K562 (cell line): ENCODE data around the gene VKORC1. TPM values are rescaled to one million over a fixed set of nuclear protein-coding genes. Genes with fewer than 3 reads are reported as not detected.

ENCODE experiments used
- C11orf30 ChIP-seq: fragments of 450-650 bp; IDR thresholded peaks from 2 replicates; pipeline ENCODE4 v1.6.1; 2016; ENCODE audit warnings: low read depth, mild to moderate bottlenecking
- ELF4 ChIP-seq: fragments of 450-650 bp; formaldehyde crosslinking; IDR thresholded peaks from 2 replicates; pipeline ENCODE4 v1.4.0; 2022; ENCODE audit warnings: missing genetic modification characterization
- HIVEP1 ChIP-seq: fragments of 250-450 bp; sonication (Bioruptor Pico); IDR thresholded peaks from 2 replicates; pipeline ENCODE4 v1.4.0; 2020; ENCODE audit warnings: mild to moderate bottlenecking
- MAFF ChIP-seq: IDR thresholded peaks from 2 replicates; pipeline ENCODE4 v1.6.1; 2012; ENCODE audit warnings: low read length, improper control_type of control experiment
- NONO ChIP-seq, 2 experiments: fragments of 200-400 bp in 1 of 2; fragments of 450-650 bp in 1 of 2; formaldehyde crosslinking in 1 of 2; IDR thresholded peaks; 2 replicates each; pipeline ENCODE4 v1.6.1; 2017; ENCODE audit warnings: low read depth in 2 of 2, mild to moderate bottlenecking in 2 of 2, moderate library complexity in 2 of 2, low read length in 1 of 2
- NR2C1 ChIP-seq, 2 experiments: fragments of 450-650 bp; IDR thresholded peaks; 2 replicates each; pipeline ENCODE4 v1.6.1; 2017; ENCODE audit warnings: mild to moderate bottlenecking in 2 of 2, antibody characterized with exemption in 1 of 2, inconsistent platforms in 1 of 2, missing compliant biosample characterization in 1 of 2, missing genetic modification characterization in 1 of 2
- NR3C1 ChIP-seq: sonication (generic); formaldehyde crosslinking; IDR thresholded peaks from 2 replicates; pipeline ENCODE4 v1.8.1; 2022; ENCODE audit warnings: missing genetic modification reagents
- RBFOX2 ChIP-seq: fragments of 200-400 bp; formaldehyde crosslinking; IDR thresholded peaks from 2 replicates; pipeline ENCODE4 v1.6.1; 2017; ENCODE audit warnings: low read depth, mild to moderate bottlenecking, low read length, moderate library complexity
- SAFB ChIP-seq: fragments of 200-400 bp; formaldehyde crosslinking; IDR thresholded peaks from 2 replicates; pipeline ENCODE4 v1.6.1; 2017; ENCODE audit warnings: low read depth, low read length, borderline replicate concordance
- SRSF9 ChIP-seq: fragments of 200-400 bp; formaldehyde crosslinking; IDR thresholded peaks from 2 replicates; pipeline ENCODE4 v1.6.1; 2017; ENCODE audit warnings: low read depth, low read length, borderline replicate concordance
- TCF3 ChIP-seq: sonication (generic); formaldehyde crosslinking; IDR thresholded peaks from 2 replicates; pipeline ENCODE4 v1.4.0; 2020; ENCODE audit warnings: mild to moderate bottlenecking, missing genetic modification reagents
- TSHZ1 ChIP-seq: fragments of 250-450 bp; sonication (Bioruptor Pico); IDR thresholded peaks from 2 replicates; pipeline ENCODE4 v1.4.0; 2020; ENCODE audit warnings: mild to moderate bottlenecking, moderate library complexity
- WHSC1 ChIP-seq: IDR thresholded peaks from one replicate; pipeline ENCODE4 v1.6.1; 2012; ENCODE audit warnings: low read length, control low read depth, inconsistent platforms
- YY1 ChIP-seq, 3 experiments: IDR thresholded peaks; 2 replicates each; pipeline ENCODE4 v1.6.1; 2011; ENCODE audit warnings: low read length in 2 of 3, mild to moderate bottlenecking in 2 of 3, moderate library complexity in 2 of 3, borderline replicate concordance in 1 of 3, control low read depth in 1 of 3, low read depth in 1 of 3; ENCODE audit not compliant: insufficient read depth in 3 of 3, insufficient replicate concordance in 2 of 3, control insufficient read depth in 1 of 3, insufficient read length in 1 of 3; ENCODE audit errors: extremely low read depth in 1 of 3
- ZNF232 ChIP-seq: sonication (generic); formaldehyde crosslinking; IDR thresholded peaks from 2 replicates; pipeline ENCODE4 v1.8.0; 2022; ENCODE audit warnings: mild to moderate bottlenecking, missing genetic modification reagents
- ZNF511 ChIP-seq: sonication (generic); formaldehyde crosslinking; IDR thresholded peaks from 2 replicates; pipeline ENCODE4 v1.8.0; 2022; ENCODE audit warnings: mild to moderate bottlenecking, missing genetic modification reagents
- ZNF639 ChIP-seq, 2 experiments: fragments of 200-800 bp in 1 of 2; sonication (Bioruptor generic) in 1 of 2; sonication (generic) in 1 of 2; formaldehyde crosslinking in 1 of 2; IDR thresholded peaks in 1 of 2; conservative IDR thresholded peaks in 1 of 2; 2 replicates each; pipeline versions ENCODE4 v1.5.0 to v1.6.1; 2016 to 2020; ENCODE audit warnings: missing compliant biosample characterization in 1 of 2, missing genetic modification characterization in 1 of 2, missing genetic modification reagents in 1 of 2
- polyA plus RNA-seq, 8 experiments: library from polyadenylated mRNA; depleted of rRNA in 4 of 8; stranded (reverse) in 5 of 8; unstranded in 3 of 8; fragments of >200 nt; fragmentation: Nextera tagmentation in 2 of 8; fragmentation: Illumina TruSeq in 1 of 8; extraction: Ambion mirVana in 2 of 8; extraction: Trizol in 1 of 8; gene quantifications; 2 replicates each; pipeline versions ENCODE4 v1.2.1 to v1.2.3, GENCODE V29; 2011 to 2014; ENCODE audit warnings: inconsistent platforms in 1 of 8, missing spikeins in 1 of 8
- total RNA-seq, 7 experiments: library from RNA; depleted of rRNA in 6 of 7; stranded (reverse); fragments of >200 nt in 6 of 7; fragmentation: Illumina TruSeq in 2 of 7; extraction: Trizol in 2 of 7; gene quantifications; 2 replicates each; pipeline versions ENCODE4 v1.2.1 to v1.2.3, GENCODE V29; 2011 to 2021; ENCODE audit warnings: low replicate concordance in 1 of 7
- TF ChIP-seq, protein P1 (sequence below), 3 experiments: fragments of 200-800 bp in 1 of 3; sonication (Bioruptor generic) in 1 of 3; sonication (generic) in 1 of 3; formaldehyde crosslinking in 1 of 3; IDR thresholded peaks; 2 replicates each; pipeline versions ENCODE4 v1.6.1 to v1.8.0; 2016 to 2022; ENCODE audit warnings: mild to moderate bottlenecking in 2 of 3, missing compliant biosample characterization in 2 of 3, missing genetic modification characterization in 2 of 3, missing genetic modification reagents in 1 of 3

The VKORC1 gene
- total and polyA plus RNA-seq, 9 of the 15 experiments (the other 6 are each of a cell fraction or from before 2014, with no cell fraction given) = 30.0 to 119 (median 62.1) TPM

DNA sequence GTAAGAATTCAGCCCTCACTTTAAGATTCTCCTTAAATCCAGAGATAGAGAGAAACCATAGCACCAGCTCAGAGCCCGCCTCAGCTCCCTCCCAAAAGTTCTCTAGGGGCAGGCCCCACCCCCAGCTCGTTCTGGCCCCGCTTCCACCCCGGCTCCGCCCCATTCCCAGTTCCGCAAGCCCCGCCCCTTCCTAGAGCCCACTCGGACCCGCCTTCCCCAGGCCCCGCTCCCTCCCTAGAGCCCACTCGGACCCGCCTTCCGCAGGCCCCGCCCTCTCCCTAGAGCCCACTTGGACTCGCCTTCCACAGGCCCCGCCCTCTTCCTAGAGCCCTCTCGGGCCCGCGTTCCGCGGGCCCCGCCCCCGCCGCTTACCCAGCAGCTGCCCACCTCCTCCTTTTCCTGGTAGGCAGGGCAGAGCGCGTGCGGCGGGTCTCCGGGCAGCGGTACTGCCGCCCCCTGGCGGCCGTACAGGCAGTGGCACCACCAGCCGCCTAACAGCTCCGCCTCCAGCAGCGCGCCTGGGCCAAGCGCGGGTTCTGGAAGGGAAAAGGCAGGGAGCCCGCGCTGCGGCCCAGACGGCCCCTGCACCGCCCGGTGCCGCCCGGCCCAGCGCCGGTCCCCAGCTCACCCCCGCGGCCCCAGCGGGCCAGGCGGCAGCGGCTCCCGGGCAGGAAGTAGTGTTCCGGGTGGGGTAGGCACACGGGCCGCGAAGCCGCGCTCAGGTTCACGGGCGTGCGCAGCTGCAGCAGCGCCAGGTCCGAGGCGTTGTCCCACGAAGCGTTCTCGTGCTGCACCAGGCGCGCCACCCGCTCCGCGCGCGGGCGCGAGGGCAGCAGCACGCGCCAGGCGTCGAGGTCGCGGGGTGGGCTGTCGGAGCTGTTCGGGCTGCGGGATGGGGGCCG lies 47.8 kb upstream of the VKORC1 start (continued):
- peak in 1 of 2 experiments; percentile 90; a peak in 2 of 4 replicates for TF ChIP-seq NONO (IDR thresholded peaks at IDR 0.05; ENCODE audit: low read depth in 2 of 2, low read length in 1 of 2)
- TF ChIP-seq SAFB = 0 out of 2 replicates have a peak, but pooled peaks have one; percentile 18
- TF ChIP-seq NR3C1 (CRISPR knock-in tag) = no peak
- TF ChIP-seq WHSC1 = no peak
- peak; percentile 76 for TF ChIP-seq RBFOX2
- no peak for TF ChIP-seq C11orf30
- TF ChIP-seq ZNF232 = no peak
- no peak for TF ChIP-seq SRSF9
- no peak for TF ChIP-seq ZNF639 (CRISPR knock-in tag; conservative IDR thresholded peaks at IDR 0.05 in 1 of 2, IDR thresholded peaks at IDR 0.05 in 1 of 2)
- no peak for TF ChIP-seq NR2C1 (IDR thresholded peaks at IDR 0.05)
- no peak for TF ChIP-seq NR2C1 (tag; IDR thresholded peaks at IDR 0.05)
- TF ChIP-seq YY1 (IDR thresholded peaks at IDR 0.05; ENCODE audit: borderline replicate concordance in 1 of 3, control insufficient read depth in 1 of 3, extremely low read depth in 1 of 3, insufficient read depth in 3 of 3, insufficient read length in 1 of 3, insufficient replicate concordance in 2 of 3, low read depth in 1 of 3, low read length in 2 of 3) = peak in 1 of 3 experiments; percentile 75
- peak; percentile 24; the same call in 1 of the 2 replicates for TF ChIP-seq TCF3
- no peak for TF ChIP-seq ZNF511 (CRISPR knock-in tag)
- no peak for TF ChIP-seq HIVEP1 (CRISPR knock-in tag)
- no peak for TF ChIP-seq TSHZ1 (CRISPR knock-in tag)
- no peak for TF ChIP-seq MAFF
- TF ChIP-seq, protein P1, sequence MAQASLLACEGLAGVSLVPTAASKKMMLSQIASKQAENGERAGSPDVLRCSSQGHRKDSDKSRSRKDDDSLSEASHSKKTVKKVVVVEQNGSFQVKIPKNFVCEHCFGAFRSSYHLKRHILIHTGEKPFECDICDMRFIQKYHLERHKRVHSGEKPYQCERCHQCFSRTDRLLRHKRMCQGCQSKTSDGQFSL (CRISPR knock-in tag; IDR thresholded peaks at IDR 0.05) = 0 out of 2 replicates have a peak, but pooled peaks have one; percentile 8
- TF ChIP-seq, protein P1 (tag; IDR thresholded peaks at IDR 0.05) = no peak
- 0 out of 2 replicates have a peak, but pooled peaks have one; percentile 33 for TF ChIP-seq ELF4 (CRISPR knock-in tag)
